C4-2B (cell line): Measurements from ENCODE around the gene ZNF491.

Experiments used
- H3K27ac ChIP-seq: fragments of 450-650 bp; 2 replicates; pipeline ENCODE4 v1.5.1; 2017
- CTCF ChIP-seq: fragments of 450-650 bp; conservative IDR thresholded peaks from 2 replicates; pipeline ENCODE4 v1.5.1; 2017; ENCODE audit warnings: mild to moderate bottlenecking
- ZFX ChIP-seq: fragments of 450-650 bp; IDR thresholded peaks from 2 replicates; pipeline ENCODE4 v1.6.1; 2017

Gene ZNF491

GRCh38 chr19:11798391-11799330 is at the start of gene ZNF491:
ZNF491 (plus strand) TSS chr19:11798523; CDS start chr19:11805954, 7,431 bp downstream.
- H3K27ac ChIP-seq: no peak within 1 kb of the TSS
- TF ChIP-seq ZFX (no peak), CTCF (no peak)

GRCh38 chr19:11749751-11750150 is 48.6 kb upstream of the ZNF491 start:
- no peak overlapping the region for H3K27ac ChIP-seq
- no peak for TF ChIP-seq CTCF
- no peak for TF ChIP-seq ZFX

- TF ChIP-seq CTCF (no peak), ZFX (no peak)
- H3K27ac ChIP-seq: no peak overlapping the region
Measured at GRCh38 chr19:11752244-11752736, 46.0 kb upstream of the ZNF491 start.

GRCh38 chr19:11754663-11755062 is 43.7 kb upstream of the ZNF491 start:
- no peak overlapping the region for H3K27ac ChIP-seq
- TF ChIP-seq CTCF (no peak), ZFX (no peak)

- TF ChIP-seq CTCF (no peak), ZFX (no peak)
- H3K27ac ChIP-seq: no peak overlapping the region
Measured at GRCh38 chr19:11756965-11757364, 41.4 kb upstream of the ZNF491 start.

GRCh38 chr19:11759805-11760204 is 38.5 kb upstream of the ZNF491 start:
- TF ChIP-seq CTCF (no peak), ZFX (no peak)
- H3K27ac ChIP-seq: no peak overlapping the region

GRCh38 chr19:11763117-11763516 is 35.2 kb upstream of the ZNF491 start:
- TF ChIP-seq CTCF: no peak
- TF ChIP-seq ZFX: no peak
- H3K27ac ChIP-seq: no peak overlapping the region
